ENCODE data around the gene MLH3.
"Not testable (repeated sequence)": the region's sequence is repeated elsewhere in the genome, so short reads cannot be mapped to it uniquely, and the experiment has no call there.

MLH3 gene

GRCh38 chr14:75001261-75001660, 50.0 kb downstream of the MLH3 start:
- H3K9me2 ChIP-seq (replicated peaks; ENCODE audit: low read depth, low read length): no peaks in the 10 kb centered on the region

GRCh38 chr14:74995781-74996180, 55.5 kb downstream of the MLH3 start:
- H2AFZ ChIP-seq (ENCODE audit: low read length); H3K79me2 ChIP-seq (ENCODE audit: insufficient read depth, low read length); H3K4me3 ChIP-seq (ENCODE audit: low read length, poor library complexity, severe bottlenecking); H3K4me2 ChIP-seq (ENCODE audit: low read depth, low read length, poor library complexity, severe bottlenecking); H3K4me1 ChIP-seq (ENCODE audit: insufficient read depth, low read length, poor library complexity, severe bottlenecking); H3K9ac ChIP-seq (ENCODE audit: low read depth, low read length, poor library complexity, severe bottlenecking); H3K9me2 ChIP-seq (replicated peaks; ENCODE audit: low read depth, low read length); H3F3A ChIP-seq (ENCODE audit: low read depth); H4K20me1 ChIP-seq (ENCODE audit: insufficient read depth, low read length, poor library complexity, severe bottlenecking); H3K27me3 ChIP-seq (ENCODE audit: insufficient read depth, low read length, poor library complexity, severe bottlenecking); H3K36me3 ChIP-seq (ENCODE audit: insufficient read depth, low read length); H3K9me3 ChIP-seq (ENCODE audit: insufficient read depth, low read depth, low read length): not testable (repeated sequence)

More at GRCh38 chr14:75001261-75001660, 50.0 kb downstream of the MLH3 start:
- Histone ChIP-seq H3K4me1 (ENCODE audit: insufficient read depth, low read length, poor library complexity, severe bottlenecking) (peaks cover 19% of the 10 kb centered on the region), H3K79me2 (ENCODE audit: insufficient read depth, low read length) (peaks cover 27% of the 10 kb centered on the region), H3K9ac (ENCODE audit: low read depth, low read length, poor library complexity, severe bottlenecking) (no peak overlapping the region), H2AFZ (ENCODE audit: low read length) (no peak overlapping the region), H3K9me3 (ENCODE audit: insufficient read depth, low read depth, low read length) (no peaks in the 10 kb centered on the region), H3F3A (ENCODE audit: low read depth) (no peaks in the 10 kb centered on the region), H3K36me3 (ENCODE audit: insufficient read depth, low read length) (peaks cover under 1% of the 10 kb centered on the region; the same call in 1 of the 2 replicates), H3K27me3 (ENCODE audit: insufficient read depth, low read length, poor library complexity, severe bottlenecking) (no peaks in the 10 kb centered on the region), H4K20me1 (ENCODE audit: insufficient read depth, low read length, poor library complexity, severe bottlenecking) (peaks cover 7% of the 10 kb centered on the region), H3K4me3 (ENCODE audit: low read length, poor library complexity, severe bottlenecking) (no peak overlapping the region), H3K4me2 (ENCODE audit: low read depth, low read length, poor library complexity, severe bottlenecking) (no peak overlapping the region)
- TF ChIP-seq EZH2phosphoT487 (IDR thresholded peaks at IDR 0.05; ENCODE audit: borderline replicate concordance) (no peak), CTCF (conservative IDR thresholded peaks at IDR 0.05; ENCODE audit: low read length) (no peak)

GRCh38 chr14:74994182-74994581, 57.1 kb downstream of the MLH3 start:
- H2AFZ ChIP-seq (ENCODE audit: low read length); H3K9me3 ChIP-seq (ENCODE audit: insufficient read depth, low read depth, low read length); H3K4me1 ChIP-seq (ENCODE audit: insufficient read depth, low read length, poor library complexity, severe bottlenecking); H4K20me1 ChIP-seq (ENCODE audit: insufficient read depth, low read length, poor library complexity, severe bottlenecking); H3K9ac ChIP-seq (ENCODE audit: low read depth, low read length, poor library complexity, severe bottlenecking); H3K4me2 ChIP-seq (ENCODE audit: low read depth, low read length, poor library complexity, severe bottlenecking); H3K27me3 ChIP-seq (ENCODE audit: insufficient read depth, low read length, poor library complexity, severe bottlenecking); H3K4me3 ChIP-seq (ENCODE audit: low read length, poor library complexity, severe bottlenecking); H3F3A ChIP-seq (ENCODE audit: low read depth); H3K79me2 ChIP-seq (ENCODE audit: insufficient read depth, low read length); H3K9me2 ChIP-seq (replicated peaks; ENCODE audit: low read depth, low read length); H3K36me3 ChIP-seq (ENCODE audit: insufficient read depth, low read length): not testable (repeated sequence)

- H3K27me3 ChIP-seq (ENCODE audit: insufficient read depth, low read length, poor library complexity, severe bottlenecking): no peaks in the 10 kb centered on the region
- H3F3A ChIP-seq (ENCODE audit: low read depth): no peaks in the 10 kb centered on the region
- no peak overlapping the region for H3K4me3 ChIP-seq (ENCODE audit: low read length, poor library complexity, severe bottlenecking)
- no peak overlapping the region for H3K4me2 ChIP-seq (ENCODE audit: low read depth, low read length, poor library complexity, severe bottlenecking)
- no peak for TF ChIP-seq CTCF (conservative IDR thresholded peaks at IDR 0.05; ENCODE audit: low read length)
- TF ChIP-seq EZH2phosphoT487 (IDR thresholded peaks at IDR 0.05; ENCODE audit: borderline replicate concordance): no peak
- no peaks in the 10 kb centered on the region for H4K20me1 ChIP-seq (ENCODE audit: insufficient read depth, low read length, poor library complexity, severe bottlenecking)
- no peak overlapping the region for H3K9ac ChIP-seq (ENCODE audit: low read depth, low read length, poor library complexity, severe bottlenecking)
- no peaks in the 10 kb centered on the region for H3K36me3 ChIP-seq (ENCODE audit: insufficient read depth, low read length)
- no peaks in the 10 kb centered on the region for H3K9me2 ChIP-seq (replicated peaks; ENCODE audit: low read depth, low read length)
- H3K79me2 ChIP-seq (ENCODE audit: insufficient read depth, low read length): no peaks in the 10 kb centered on the region
- H3K4me1 ChIP-seq (ENCODE audit: insufficient read depth, low read length, poor library complexity, severe bottlenecking): no peaks in the 10 kb centered on the region
- no peak overlapping the region for H2AFZ ChIP-seq (ENCODE audit: low read length)
- no peaks in the 10 kb centered on the region for H3K9me3 ChIP-seq (ENCODE audit: insufficient read depth, low read depth, low read length)
These were observed 62.3 kb downstream of the MLH3 start for GRCh38 chr14:74988993-74989392.

All from Loucy (cell line).